Transverse colon (tissue), 4 donors: ENCODE results near the gene UTP25. TPM values are rescaled to one million over a fixed set of nuclear protein-coding genes. Genes with fewer than 3 reads are reported as not detected.
"Not testable (repeated sequence)": the region's sequence is repeated elsewhere in the genome, so short reads cannot be mapped to it uniquely, and the experiment has no call there.

ENCODE experiments used
- DNase-seq: peaks from one replicate; pipeline ENCODE4 v3.0.0-alpha.2; 2019
- H3K27ac ChIP-seq, 4 donors: fragments of 200-600 bp; sonication (generic); 2 replicates each; pipeline ENCODE4 v1.5.1; 2016 to 2018; ENCODE audit warnings: inconsistent platforms in 4 of 4
- H3K27me3 ChIP-seq: fragments of 200-600 bp; sonication (generic); 2 replicates; pipeline ENCODE4 v1.5.1; 2017; ENCODE audit warnings: inconsistent platforms
- H3K36me3 ChIP-seq, 4 donors: fragments of 200-600 bp; sonication (generic); 2 replicates each; pipeline ENCODE4 v1.5.1; 2017 to 2019; ENCODE audit warnings: inconsistent platforms in 4 of 4
- H3K4me1 ChIP-seq, 4 donors: fragments of 200-600 bp; sonication (generic); 2 replicates each; pipeline ENCODE4 v1.5.1; 2017 to 2020; ENCODE audit warnings: inconsistent platforms in 4 of 4
- H3K4me3 ChIP-seq, 4 donors: fragments of 200-600 bp; sonication (generic); 1 replicate in 1 of 4; 2 replicates in 3 of 4; pipeline versions ENCODE4 v1.5.1 to v1.6.1; 2017 to 2019; ENCODE audit warnings: inconsistent platforms in 4 of 4
- H3K9me3 ChIP-seq, 2 donors: fragments of 200-600 bp; sonication (generic); 2 replicates each; pipeline ENCODE4 v1.5.1; 2017 to 2019; ENCODE audit warnings: inconsistent platforms in 2 of 2
- EP300 ChIP-seq: sonication (generic); formaldehyde crosslinking; IDR thresholded peaks from one replicate; pipeline ENCODE4 v1.6.1; 2017; ENCODE audit warnings: antibody characterized with exemption, low read depth
- POLR2A ChIP-seq: fragments of 450-650 bp; IDR thresholded peaks from one replicate; pipeline ENCODE4 v1.6.1; 2016; ENCODE audit warnings: antibody characterized with exemption, mild to moderate bottlenecking, moderate library complexity
- POLR2AphosphoS5 ChIP-seq, 3 donors: sonication (generic); formaldehyde crosslinking; IDR thresholded peaks; one replicate each; pipeline ENCODE4 v1.6.1; 2016; ENCODE audit warnings: antibody characterized with exemption in 3 of 3
- WGBS, 2 donors: methylation state at CpG; one replicate each; pipeline ENCODE4 v1.1.5; 2018; ENCODE audit warnings: low coverage in 1 of 2; 5-methylcytosine and 5-hydroxymethylcytosine counted together
- in situ Hi-C, 4 donors: fragments of 200-750 bp; cut with MboI; loops; one replicate each; pipeline versions ENCODE4 v1.15.0 to v1.15.1; 2017; ENCODE audit warnings: low sequenced_read_pairs in 3 of 4, low pct_ligation_motif_present in 1 of 4, low pct_unique_long_range_greater_than_20kb in 1 of 4
- intact Hi-C: fragments of 100-400 bp; cut with DNase I; formaldehyde crosslinking; loops from one replicate; pipeline ENCODE4 v1.15.1; 2023; ENCODE audit warnings: low total_unique reads
- total RNA-seq, 4 donors: library from RNA; depleted of rRNA; stranded (reverse); fragments of >200 nt; gene quantifications; one replicate each; pipeline ENCODE4 v1.1.0, GENCODE V29; 2016
- TF ChIP-seq, protein P1 (sequence below), 5 experiments: fragments of 200-600 bp in 3 of 5; fragments of 450-650 bp in 2 of 5; sonication (generic) in 3 of 5; IDR thresholded peaks; 1 replicate in 2 of 5; 2 replicates in 3 of 5; pipeline ENCODE4 v1.5.1; 2016 to 2017; ENCODE audit warnings: antibody characterized with exemption in 5 of 5, inconsistent platforms in 3 of 5, mild to moderate bottlenecking in 2 of 5, moderate library complexity in 1 of 5

The UTP25 gene
- total RNA-seq, 4 donors from 2014 or later, result 1.1 to 13.7 (median 6.1) TPM

DNA sequence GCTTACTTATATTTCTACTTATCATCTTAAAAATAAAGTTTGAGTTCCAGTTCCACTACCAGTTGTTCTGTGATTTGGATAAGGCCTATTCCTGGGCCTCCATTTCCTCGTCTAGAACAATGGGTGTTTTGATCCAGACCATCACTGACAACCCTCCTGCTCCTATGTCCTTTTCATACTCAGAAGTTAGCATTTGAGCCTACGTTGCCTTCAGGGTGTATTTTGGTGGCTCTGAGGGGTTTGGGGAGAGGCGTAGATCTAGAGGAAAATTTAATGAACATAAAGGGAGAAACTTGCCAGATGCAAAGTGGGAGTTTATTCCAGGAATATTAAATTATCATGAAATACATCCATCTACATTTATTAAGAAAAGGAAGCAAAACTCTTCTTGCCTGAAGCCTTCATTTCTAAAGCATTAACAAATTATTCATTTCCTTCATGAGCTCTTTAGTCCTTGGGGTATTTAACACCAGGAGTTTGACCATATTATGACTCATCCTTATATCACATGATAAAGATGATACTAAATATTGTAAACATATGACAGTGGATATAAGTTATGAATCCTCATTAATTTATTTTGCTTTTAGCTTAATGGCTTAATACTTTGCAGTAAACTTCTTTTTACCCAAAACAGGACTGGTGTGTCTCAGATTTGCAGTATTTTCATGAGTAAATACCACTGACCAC is 63.0 kb downstream of the UTP25 start:
- Histone ChIP-seq H3K4me1 (no peaks in the 10 kb centered on the region), H3K27ac (no peak overlapping the region), H3K9me3 (no peaks in the 10 kb centered on the region), H3K27me3 (no peaks in the 10 kb centered on the region), H3K4me3 (no peak overlapping the region), H3K36me3 (no peaks in the 10 kb centered on the region)
- TF ChIP-seq EP300 (no peak), POLR2AphosphoS5 (IDR thresholded peaks at IDR 0.05) (no peak), POLR2A (no peak)
- TF ChIP-seq, protein P1, sequence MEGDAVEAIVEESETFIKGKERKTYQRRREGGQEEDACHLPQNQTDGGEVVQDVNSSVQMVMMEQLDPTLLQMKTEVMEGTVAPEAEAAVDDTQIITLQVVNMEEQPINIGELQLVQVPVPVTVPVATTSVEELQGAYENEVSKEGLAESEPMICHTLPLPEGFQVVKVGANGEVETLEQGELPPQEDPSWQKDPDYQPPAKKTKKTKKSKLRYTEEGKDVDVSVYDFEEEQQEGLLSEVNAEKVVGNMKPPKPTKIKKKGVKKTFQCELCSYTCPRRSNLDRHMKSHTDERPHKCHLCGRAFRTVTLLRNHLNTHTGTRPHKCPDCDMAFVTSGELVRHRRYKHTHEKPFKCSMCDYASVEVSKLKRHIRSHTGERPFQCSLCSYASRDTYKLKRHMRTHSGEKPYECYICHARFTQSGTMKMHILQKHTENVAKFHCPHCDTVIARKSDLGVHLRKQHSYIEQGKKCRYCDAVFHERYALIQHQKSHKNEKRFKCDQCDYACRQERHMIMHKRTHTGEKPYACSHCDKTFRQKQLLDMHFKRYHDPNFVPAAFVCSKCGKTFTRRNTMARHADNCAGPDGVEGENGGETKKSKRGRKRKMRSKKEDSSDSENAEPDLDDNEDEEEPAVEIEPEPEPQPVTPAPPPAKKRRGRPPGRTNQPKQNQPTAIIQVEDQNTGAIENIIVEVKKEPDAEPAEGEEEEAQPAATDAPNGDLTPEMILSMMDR (IDR thresholded peaks at IDR 0.05), result no peak
- WGBS, 2 donors, result 38 to 54% methylated on average over 3 of the region's 3 CpGs
- in situ Hi-C loops (no loop called here), intact Hi-C loops (no loop called here)
- no peak for DNase-seq

DNA sequence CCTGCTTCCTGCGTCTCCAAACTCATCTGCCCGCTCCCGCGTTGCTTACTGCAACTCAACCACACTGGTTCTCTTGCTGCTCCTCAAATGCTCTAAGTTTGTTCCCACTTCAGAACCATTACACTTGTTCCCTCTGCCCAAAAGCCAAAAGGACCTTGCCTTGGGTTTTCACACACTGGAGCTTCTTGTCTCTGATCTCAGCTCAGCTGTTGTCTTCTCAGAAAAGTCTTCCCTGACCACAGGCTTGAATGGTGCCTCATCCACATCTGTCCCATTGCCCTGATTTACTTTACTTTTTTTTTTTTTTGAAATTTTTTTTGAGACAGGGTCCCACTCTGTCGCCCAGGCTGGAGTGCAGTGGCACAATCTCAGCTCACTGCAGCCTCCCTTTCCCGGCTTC is 66.0 kb downstream of the UTP25 start:
- TF ChIP-seq, protein P1 (IDR thresholded peaks at IDR 0.05), result no peak
- TF ChIP-seq POLR2A (no peak), EP300 (no peak), POLR2AphosphoS5 (IDR thresholded peaks at IDR 0.05) (no peak)
- no peaks in the 10 kb centered on the region for H3K27me3 ChIP-seq
- no peaks in the 10 kb centered on the region for H3K9me3 ChIP-seq
- H3K27ac ChIP-seq, result no peak overlapping the region
- intact Hi-C loops, result no loop called here
- in situ Hi-C loops, result no loop called here
- DNase-seq, result no peak
- no peaks in the 10 kb centered on the region for H3K36me3 ChIP-seq
- WGBS, 2 donors, result 78 to 100% methylated on average over 4 to 6 of the region's 6 CpGs
- H3K4me3 ChIP-seq, result no peak overlapping the region
- no peaks in the 10 kb centered on the region for H3K4me1 ChIP-seq

DNA sequence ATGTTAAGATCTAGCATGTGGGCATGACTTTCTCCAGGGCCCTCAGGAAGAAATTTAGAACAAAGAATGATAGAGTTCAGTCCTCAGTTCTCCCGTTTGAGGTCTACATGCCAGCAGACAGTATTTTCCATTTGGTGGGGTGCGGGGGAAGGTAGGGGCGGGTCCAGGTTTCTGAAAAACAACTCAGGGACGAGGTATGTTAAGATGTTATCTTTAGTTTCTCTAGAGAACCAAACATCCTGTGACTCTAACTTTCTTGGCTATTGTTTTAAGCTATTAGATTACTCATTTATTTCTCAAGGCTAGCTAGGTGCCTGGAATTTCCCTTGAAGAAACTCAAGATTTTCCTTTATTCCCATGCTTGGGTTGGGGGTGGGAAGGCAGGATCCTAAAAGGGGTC is 67.9 kb downstream of the UTP25 start:
- no peaks in the 10 kb centered on the region for H3K9me3 ChIP-seq
- no peak overlapping the region for H3K4me3 ChIP-seq
- H3K27ac ChIP-seq, result no peak overlapping the region
- H3K27me3 ChIP-seq, result no peaks in the 10 kb centered on the region
- DNase-seq, result no peak
- in situ Hi-C loops (no loop called here), intact Hi-C loops (no loop called here)
- no peaks in the 10 kb centered on the region for H3K36me3 ChIP-seq
- H3K4me1 ChIP-seq, result no peaks in the 10 kb centered on the region
- TF ChIP-seq, protein P1 (IDR thresholded peaks at IDR 0.05), result no peak
- TF ChIP-seq POLR2A (no peak), EP300 (no peak), POLR2AphosphoS5 (IDR thresholded peaks at IDR 0.05) (no peak)
- 36 to 47% methylated on average over 4 of the region's 4 CpGs for WGBS, 2 donors

DNA sequence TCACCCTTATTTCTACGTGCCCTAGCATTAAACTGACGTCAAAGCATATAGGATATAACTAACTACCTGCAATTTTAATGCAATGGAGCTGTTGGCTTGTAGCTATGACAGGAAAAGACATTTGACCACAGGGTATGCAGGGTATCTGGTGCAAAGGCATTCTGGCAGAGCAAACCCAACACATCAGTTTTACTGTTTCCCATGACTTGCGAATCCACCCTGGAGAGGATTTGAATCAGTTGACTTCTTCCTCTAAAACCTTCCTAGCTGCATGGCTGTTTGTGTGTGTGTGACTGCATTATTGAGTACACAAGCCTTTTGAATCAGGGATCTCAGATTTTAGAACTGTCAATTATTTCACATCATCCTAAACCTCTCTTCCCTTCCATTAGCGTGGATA is 68.6 kb downstream of the UTP25 start:
- Histone ChIP-seq H3K9me3 (no peaks in the 10 kb centered on the region), H3K4me3 (no peak overlapping the region), H3K27ac (no peak overlapping the region), H3K27me3 (no peaks in the 10 kb centered on the region), H3K4me1 (no peaks in the 10 kb centered on the region), H3K36me3 (no peaks in the 10 kb centered on the region)
- 73 to 81% methylated on average over 3 to 4 of the region's 4 CpGs for WGBS, 2 donors
- in situ Hi-C loops, result no loop called here
- intact Hi-C loops, result no loop called here
- TF ChIP-seq POLR2AphosphoS5 (IDR thresholded peaks at IDR 0.05) (no peak), EP300 (no peak), POLR2A (no peak)
- TF ChIP-seq, protein P1 (IDR thresholded peaks at IDR 0.05), result no peak
- DNase-seq, result no peak

DNA sequence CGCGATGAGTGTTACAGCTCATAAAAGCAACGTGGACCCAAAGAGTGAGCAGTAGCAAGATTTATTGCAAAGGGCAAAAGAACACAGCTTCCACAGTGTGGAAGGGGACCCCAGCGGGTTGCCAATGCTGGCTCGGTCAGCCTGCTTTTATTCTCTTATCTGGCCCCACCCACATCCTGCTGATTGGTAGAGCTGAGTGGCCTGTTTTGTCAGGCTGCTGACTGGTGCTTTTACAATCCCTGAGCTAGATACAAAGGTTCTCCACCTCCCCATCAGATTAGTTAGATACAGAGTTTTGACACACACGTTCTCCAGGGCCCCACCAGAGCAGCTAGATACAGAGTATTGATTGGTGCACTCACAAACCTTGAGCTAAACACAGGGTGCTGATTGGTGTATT is 70.5 kb downstream of the UTP25 start:
- H3K36me3 ChIP-seq, H3K4me3 ChIP-seq, H3K27ac ChIP-seq, DNase-seq, in situ Hi-C loops, H3K4me1 ChIP-seq, H3K9me3 ChIP-seq, H3K27me3 ChIP-seq, intact Hi-C loops: not testable (repeated sequence)
- 75% methylated on average over 6 of the region's 6 CpGs; no CpG with 5 or more reads in 1 of the 2 donors for WGBS, 2 donors

DNA sequence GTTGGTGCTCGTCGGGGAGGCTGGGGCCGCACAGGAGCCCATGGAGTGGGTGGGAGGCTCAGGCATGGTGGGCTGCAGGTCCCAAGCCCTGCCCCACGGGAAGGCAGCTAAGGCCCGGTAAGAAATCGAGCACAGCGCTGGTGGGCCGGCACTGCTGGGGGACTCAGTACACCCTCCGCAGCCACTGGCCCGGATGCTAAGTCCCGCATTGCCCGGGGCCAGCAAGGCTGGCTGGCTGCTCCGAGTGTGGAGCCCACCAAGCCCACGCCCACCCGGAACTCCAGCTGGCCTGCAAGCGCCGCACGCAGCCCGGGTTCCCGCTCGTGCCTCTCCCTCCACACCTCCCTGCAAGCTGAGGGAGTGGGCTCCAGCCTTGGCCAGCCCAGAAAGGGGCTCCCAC is 71.1 kb downstream of the UTP25 start:
- in situ Hi-C loops, H3K36me3 ChIP-seq, H3K9me3 ChIP-seq, H3K4me3 ChIP-seq, H3K4me1 ChIP-seq, H3K27ac ChIP-seq, intact Hi-C loops, H3K27me3 ChIP-seq, DNase-seq: not testable (repeated sequence)
- WGBS, 2 donors, result 95% methylated on average over 18 of the region's 21 CpGs; no CpG with 5 or more reads in 1 of the 2 donors
